ENCODE results near the gene FXYD3.
A peak's percentile ranks its signal among the peaks of the same experiment; 100 is the strongest.

DNA sequence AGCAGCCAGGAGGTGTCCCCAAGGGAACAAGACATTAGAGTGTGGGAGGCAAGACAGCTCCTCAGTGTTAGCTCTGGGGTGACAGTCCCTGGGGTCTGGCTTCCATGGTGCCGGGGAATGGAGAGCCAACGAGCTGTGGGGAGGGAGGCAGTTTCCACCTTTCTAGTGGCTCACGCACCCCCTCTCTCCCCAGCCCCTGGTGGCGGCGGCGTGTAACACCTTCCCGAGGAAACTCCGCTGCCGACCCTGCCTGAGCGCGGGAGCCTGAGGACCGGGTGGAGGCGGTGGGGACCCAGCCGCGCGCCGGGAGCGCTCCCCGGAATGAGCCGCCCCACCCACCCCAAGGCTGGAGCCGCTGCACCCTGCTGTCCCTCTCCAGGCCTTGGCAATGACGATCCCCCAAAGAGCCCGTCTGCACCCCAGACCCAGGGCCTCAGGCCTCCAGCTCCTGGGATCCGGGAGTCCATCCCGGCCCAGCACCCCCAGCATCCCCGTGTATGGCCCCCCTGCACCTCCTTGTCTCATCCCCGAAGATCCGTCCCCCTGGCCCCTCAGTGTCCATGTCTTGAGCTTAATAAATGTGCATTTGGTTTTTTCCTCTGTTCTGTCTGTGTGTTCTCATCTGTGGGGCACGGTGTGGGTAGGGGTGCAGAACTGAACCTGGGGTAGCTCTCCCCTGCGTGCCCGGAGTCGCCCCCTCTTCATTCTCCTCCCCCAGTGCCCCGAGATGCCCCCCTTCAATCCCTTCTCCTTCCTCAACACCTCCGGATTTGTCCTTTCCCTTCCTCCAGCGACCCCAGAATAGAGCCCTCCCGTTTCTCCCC lies 38.3 kb downstream of the FXYD3 start:
- TF ChIP-seq, protein P1, sequence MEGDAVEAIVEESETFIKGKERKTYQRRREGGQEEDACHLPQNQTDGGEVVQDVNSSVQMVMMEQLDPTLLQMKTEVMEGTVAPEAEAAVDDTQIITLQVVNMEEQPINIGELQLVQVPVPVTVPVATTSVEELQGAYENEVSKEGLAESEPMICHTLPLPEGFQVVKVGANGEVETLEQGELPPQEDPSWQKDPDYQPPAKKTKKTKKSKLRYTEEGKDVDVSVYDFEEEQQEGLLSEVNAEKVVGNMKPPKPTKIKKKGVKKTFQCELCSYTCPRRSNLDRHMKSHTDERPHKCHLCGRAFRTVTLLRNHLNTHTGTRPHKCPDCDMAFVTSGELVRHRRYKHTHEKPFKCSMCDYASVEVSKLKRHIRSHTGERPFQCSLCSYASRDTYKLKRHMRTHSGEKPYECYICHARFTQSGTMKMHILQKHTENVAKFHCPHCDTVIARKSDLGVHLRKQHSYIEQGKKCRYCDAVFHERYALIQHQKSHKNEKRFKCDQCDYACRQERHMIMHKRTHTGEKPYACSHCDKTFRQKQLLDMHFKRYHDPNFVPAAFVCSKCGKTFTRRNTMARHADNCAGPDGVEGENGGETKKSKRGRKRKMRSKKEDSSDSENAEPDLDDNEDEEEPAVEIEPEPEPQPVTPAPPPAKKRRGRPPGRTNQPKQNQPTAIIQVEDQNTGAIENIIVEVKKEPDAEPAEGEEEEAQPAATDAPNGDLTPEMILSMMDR (IDR thresholded peaks at IDR 0.05): peak in 3 of 4 experiments; percentile 42 to 58 (median 44)
- no peak for TF ChIP-seq POLR2A (IDR thresholded peaks at IDR 0.05)
